Measurements from ENCODE around the gene RSRC1. TPM values are rescaled to one million over a fixed set of nuclear protein-coding genes. Genes with fewer than 3 reads are reported as not detected.

The RSRC1 gene
- total RNA-seq, 1 experiment from 2014 or later: 35.8 TPM

GRCh38 chr3:158560979-158561378 lies 451.1 kb downstream of the RSRC1 start:
- no TSS peak for BruUV-seq (replicated peaks)
- Mint-ChIP-seq H3K27me3 (ENCODE audit: insufficient read depth, unreplicated experiment) (no peaks in the 10 kb centered on the region), H3K9me3 (ENCODE audit: unreplicated experiment) (no peaks in the 10 kb centered on the region), H3K36me3 (ENCODE audit: insufficient read depth, unreplicated experiment) (no peaks in the 10 kb centered on the region), H3K4me3 (ENCODE audit: unreplicated experiment) (no peak overlapping the region), H3K27ac (ENCODE audit: low read depth, unreplicated experiment) (no peak overlapping the region), H3K4me1 (ENCODE audit: insufficient read depth, unreplicated experiment) (no peaks in the 10 kb centered on the region)
- ChIA-PET POLR2A (interaction anchor here (1.6 kb wide), 1 partner anchor 10 kb away, joined by 3 read pairs; the partner anchor contains the start of gene MLF1), CTCF (no interaction called here)
- TF ChIP-seq CTCF (IDR thresholded peaks at IDR 0.05; ENCODE audit: unreplicated experiment): no peak
- DNase-seq (ENCODE audit: unreplicated experiment): no peak
- intact Hi-C loops (cut with micrococcal nuclease): no loop called here

GRCh38 chr3:158562674-158563073 lies 452.8 kb downstream of the RSRC1 start:
- no peak for TF ChIP-seq CTCF (IDR thresholded peaks at IDR 0.05; ENCODE audit: unreplicated experiment)
- H3K27ac Mint-ChIP-seq (ENCODE audit: low read depth, unreplicated experiment): no peak overlapping the region
- H3K36me3 Mint-ChIP-seq (ENCODE audit: insufficient read depth, unreplicated experiment): no peaks in the 10 kb centered on the region
- no peaks in the 10 kb centered on the region for H3K4me1 Mint-ChIP-seq (ENCODE audit: insufficient read depth, unreplicated experiment)
- no peak for DNase-seq (ENCODE audit: unreplicated experiment)
- ChIA-PET POLR2A (no interaction called here), CTCF (interaction anchor here (0.5 kb wide), 1 partner anchor 17 kb away, joined by 3 read pairs; no protein-coding TSS in a partner anchor)
- no TSS peak for BruUV-seq (replicated peaks)
- no peaks in the 10 kb centered on the region for H3K9me3 Mint-ChIP-seq (ENCODE audit: unreplicated experiment)
- H3K4me3 Mint-ChIP-seq (ENCODE audit: unreplicated experiment): no peak overlapping the region
- H3K27me3 Mint-ChIP-seq (ENCODE audit: insufficient read depth, unreplicated experiment): no peaks in the 10 kb centered on the region
- intact Hi-C loops (cut with micrococcal nuclease): no loop called here

GRCh38 chr3:158563076-158563475 lies 453.2 kb downstream of the RSRC1 start:
- H3K36me3 Mint-ChIP-seq (ENCODE audit: insufficient read depth, unreplicated experiment): no peaks in the 10 kb centered on the region
- ChIA-PET CTCF (no interaction called here), POLR2A (no interaction called here)
- no peak for DNase-seq (ENCODE audit: unreplicated experiment)
- no peaks in the 10 kb centered on the region for H3K4me1 Mint-ChIP-seq (ENCODE audit: insufficient read depth, unreplicated experiment)
- H3K27me3 Mint-ChIP-seq (ENCODE audit: insufficient read depth, unreplicated experiment): no peaks in the 10 kb centered on the region
- no peaks in the 10 kb centered on the region for H3K9me3 Mint-ChIP-seq (ENCODE audit: unreplicated experiment)
- intact Hi-C loops (cut with micrococcal nuclease): no loop called here
- no peak overlapping the region for H3K27ac Mint-ChIP-seq (ENCODE audit: low read depth, unreplicated experiment)
- TF ChIP-seq CTCF (IDR thresholded peaks at IDR 0.05; ENCODE audit: unreplicated experiment): no peak
- no TSS peak for BruUV-seq (replicated peaks)
- no peak overlapping the region for H3K4me3 Mint-ChIP-seq (ENCODE audit: unreplicated experiment)

- BruUV-seq (replicated peaks): no TSS peak
- ChIA-PET CTCF (interaction anchor here (0.6 to 0.7 kb wide), 2 partner anchors 42 to 46 kb away, joined by 3 read pairs; no protein-coding TSS in a partner anchor), POLR2A (no interaction called here)
- Mint-ChIP-seq H3K9me3 (ENCODE audit: unreplicated experiment) (no peaks in the 10 kb centered on the region), H3K36me3 (ENCODE audit: insufficient read depth, unreplicated experiment) (no peaks in the 10 kb centered on the region), H3K4me3 (ENCODE audit: unreplicated experiment) (no peak overlapping the region), H3K27ac (ENCODE audit: low read depth, unreplicated experiment) (no peak overlapping the region), H3K27me3 (ENCODE audit: insufficient read depth, unreplicated experiment) (no peaks in the 10 kb centered on the region), H3K4me1 (ENCODE audit: insufficient read depth, unreplicated experiment) (no peaks in the 10 kb centered on the region)
- intact Hi-C loops (cut with micrococcal nuclease): no loop called here
- TF ChIP-seq CTCF (IDR thresholded peaks at IDR 0.05; ENCODE audit: unreplicated experiment): no peak
- DNase-seq (ENCODE audit: unreplicated experiment): no peak
These were observed 455.2 kb downstream of the RSRC1 start for GRCh38 chr3:158565076-158565475.
